GOT3 (cell line): ENCODE measurements around the gene TVP23A.
"Not testable (repeated sequence)": the region's sequence is repeated elsewhere in the genome, so short reads cannot be mapped to it uniquely, and the experiment has no call there.

Source experiments
- DNase-seq: peaks from one replicate; lab custom pipeline; 2025; ENCODE audit warnings: mixed read lengths; lab: John Stamatoyannopoulos, UW

The TVP23A gene

GRCh38 chr16:10744370-10745030 is 74.1 kb downstream of the TVP23A start:
- no peak for DNase-seq

- DNase-seq = peak; percentile 96
Measured at GRCh38 chr16:10743610-10744369, 74.8 kb downstream of the TVP23A start, which contains the start of gene NUBP1. NUBP1 (plus strand) TSS chr16:10743842; CDS start chr16:10743864, 22 bp downstream.

DNA sequence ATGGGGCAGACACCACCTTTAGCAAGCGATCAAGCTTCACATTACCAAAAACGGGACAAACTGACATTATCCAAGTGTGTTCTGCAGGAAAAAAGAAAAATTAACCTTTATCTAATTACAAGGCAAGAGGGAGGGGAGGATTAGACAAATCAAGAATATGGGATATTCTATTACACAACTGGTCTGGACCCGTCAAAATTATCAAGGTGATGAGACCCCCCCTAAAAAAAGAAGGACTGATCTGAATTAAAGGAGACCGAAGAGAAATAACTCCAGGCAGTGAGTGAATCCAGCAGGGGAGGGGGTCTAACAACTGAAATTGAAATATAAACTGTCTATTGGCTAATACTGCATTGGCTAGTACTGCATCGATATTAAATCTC is 75.4 kb downstream of the TVP23A start:
- DNase-seq = no peak

DNA sequence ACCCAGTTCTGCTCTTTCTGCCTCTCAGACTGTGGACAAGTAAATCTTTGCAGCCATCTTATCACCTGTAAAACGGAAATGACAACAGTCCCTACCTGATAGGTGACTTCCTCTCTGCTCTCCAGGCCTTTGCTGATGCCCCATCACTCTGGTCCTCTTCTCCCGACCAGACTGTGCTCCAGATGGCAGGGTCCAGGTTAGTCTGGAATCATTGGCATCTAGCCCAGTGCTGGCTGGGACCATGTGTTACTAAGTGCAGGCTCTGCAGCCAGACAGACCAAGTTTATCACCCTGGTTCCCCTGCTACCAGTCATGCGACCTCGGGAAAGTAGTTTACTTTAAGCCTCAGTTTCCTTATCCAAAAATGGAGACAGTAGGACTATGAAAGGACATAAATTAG is 76.8 kb downstream of the TVP23A start:
- DNase-seq = no peak

DNA sequence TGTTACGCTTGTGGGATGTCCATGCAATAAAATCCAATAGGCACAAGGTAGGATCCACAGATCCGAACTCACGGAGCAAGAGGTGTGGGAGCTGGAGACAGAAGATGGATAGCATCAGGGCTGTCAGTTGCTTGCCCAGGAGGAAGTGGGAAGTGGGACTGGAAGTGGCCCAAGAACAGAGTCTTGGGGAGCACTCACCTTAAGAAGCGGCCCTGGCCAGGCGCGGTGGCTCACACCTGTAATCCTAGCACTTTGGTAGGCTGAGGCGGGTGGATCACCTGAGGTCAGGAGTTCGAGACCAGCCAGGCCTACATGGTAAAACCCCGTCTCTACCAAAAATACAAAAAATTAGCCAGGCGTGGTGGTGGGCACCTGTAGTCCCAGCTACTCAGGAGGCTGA is 77.3 kb downstream of the TVP23A start:
- DNase-seq = not testable (repeated sequence)

- DNase-seq = no peak
Measured at GRCh38 chr16:10740845-10741208, 77.8 kb downstream of the TVP23A start.

- no peak for DNase-seq
Measured at GRCh38 chr16:10740000-10740844, 78.4 kb downstream of the TVP23A start.

- DNase-seq = no peak
Measured at GRCh38 chr16:10738231-10739077, 80.1 kb downstream of the TVP23A start.

- no peak for DNase-seq
Measured at GRCh38 chr16:10737068-10737625, 81.4 kb downstream of the TVP23A start.

GRCh38 chr16:10731790-10732189 is 86.8 kb downstream of the TVP23A start:
- DNase-seq = no peak

GRCh38 chr16:10729104-10730048 is 89.2 kb downstream of the TVP23A start:
- DNase-seq = no peak

- no peak for DNase-seq
Measured at GRCh38 chr16:10728003-10728887, 90.3 kb downstream of the TVP23A start.
